ENCODE results near the gene HSD17B7.
"Not testable (repeated sequence)": the region's sequence is repeated elsewhere in the genome, so short reads cannot be mapped to it uniquely, and the experiment has no call there.

HSD17B7 gene, protein sequence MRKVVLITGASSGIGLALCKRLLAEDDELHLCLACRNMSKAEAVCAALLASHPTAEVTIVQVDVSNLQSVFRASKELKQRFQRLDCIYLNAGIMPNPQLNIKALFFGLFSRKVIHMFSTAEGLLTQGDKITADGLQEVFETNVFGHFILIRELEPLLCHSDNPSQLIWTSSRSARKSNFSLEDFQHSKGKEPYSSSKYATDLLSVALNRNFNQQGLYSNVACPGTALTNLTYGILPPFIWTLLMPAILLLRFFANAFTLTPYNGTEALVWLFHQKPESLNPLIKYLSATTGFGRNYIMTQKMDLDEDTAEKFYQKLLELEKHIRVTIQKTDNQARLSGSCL

DNA sequence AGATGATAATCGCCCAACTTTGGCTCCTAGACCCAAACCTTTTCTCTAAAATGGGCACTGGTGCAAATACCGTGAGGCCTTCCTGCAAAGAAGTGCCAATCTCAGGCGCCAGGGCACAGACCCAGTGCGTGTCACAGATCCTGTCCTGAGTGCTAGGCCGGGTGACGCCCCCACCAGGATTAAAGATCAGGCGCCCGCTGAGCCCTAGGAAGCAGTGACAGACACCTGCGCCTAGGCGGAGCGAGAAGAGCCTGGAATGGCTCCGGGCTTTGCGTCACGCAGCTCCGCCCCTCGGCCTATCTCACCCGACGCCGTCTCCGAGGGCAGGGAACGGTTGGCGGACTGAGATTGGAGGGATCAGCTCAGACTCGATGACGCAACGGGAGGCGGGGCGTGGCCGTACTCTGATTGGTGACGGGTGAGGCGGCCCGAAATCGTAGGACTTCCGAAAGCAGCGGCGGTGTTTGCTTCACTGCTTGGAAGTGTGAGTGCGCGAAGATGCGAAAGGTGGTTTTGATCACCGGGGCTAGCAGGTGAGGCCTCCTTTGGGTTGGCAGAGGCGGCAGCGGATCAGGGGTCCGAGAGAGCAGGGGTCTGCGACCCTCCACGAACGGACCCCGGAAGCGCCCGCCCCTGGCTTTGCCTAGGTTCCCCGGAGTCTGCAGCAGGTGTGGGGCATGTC is at the start of gene HSD17B7:
Gene HSD17B7 (plus strand): TSS at position 400 of the 682 bp plus-strand sequence. CDS start 99 bp downstream, at position 499.
- peak; percentile 30 to 58 for DNase-seq (ENCODE audit: low read depth in 2 of 2, low spot score in 1 of 2)

DNA sequence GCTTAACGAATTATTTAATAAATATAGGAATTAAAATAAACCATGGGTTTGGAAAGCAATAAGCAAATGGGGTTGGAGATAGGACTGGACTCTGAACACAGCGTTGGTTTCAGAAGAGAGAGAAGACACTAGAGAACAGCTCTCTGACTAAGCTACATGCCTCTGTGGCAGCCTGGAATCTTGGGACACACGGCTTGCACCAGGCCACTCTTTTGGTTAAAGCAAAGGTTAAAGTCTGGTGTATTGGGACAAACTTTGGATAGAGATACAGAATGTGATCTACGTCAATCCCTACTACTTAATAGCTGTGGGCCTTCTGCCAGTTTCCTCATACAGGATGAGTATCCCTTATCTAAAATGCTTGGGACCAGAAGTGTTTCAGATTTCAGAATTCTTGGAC is 49.7 kb upstream of the HSD17B7 start:
- DNase-seq (ENCODE audit: low read depth in 2 of 2, low spot score in 1 of 2) = no peak

DNA sequence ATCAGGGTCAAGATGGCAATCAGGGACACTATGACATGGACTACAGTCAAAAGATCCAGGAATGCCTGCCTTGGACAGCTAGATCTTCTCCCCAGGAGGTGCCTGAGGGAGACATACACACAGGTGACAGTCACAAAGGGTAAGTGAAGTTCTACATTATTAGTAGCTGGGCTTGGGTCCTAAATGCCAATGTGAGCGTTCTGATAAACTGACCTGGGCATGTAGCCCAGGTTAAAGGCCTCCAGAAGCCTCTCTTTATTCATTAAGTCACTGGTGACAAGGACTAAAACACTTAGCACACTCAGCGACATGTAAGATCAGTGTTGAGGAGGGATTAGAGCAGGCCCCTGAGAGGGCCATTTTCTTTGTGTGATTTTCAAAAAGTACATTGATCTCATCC is 48.9 kb upstream of the HSD17B7 start:
- no peak for DNase-seq (ENCODE audit: low read depth in 2 of 2, low spot score in 1 of 2)

DNA sequence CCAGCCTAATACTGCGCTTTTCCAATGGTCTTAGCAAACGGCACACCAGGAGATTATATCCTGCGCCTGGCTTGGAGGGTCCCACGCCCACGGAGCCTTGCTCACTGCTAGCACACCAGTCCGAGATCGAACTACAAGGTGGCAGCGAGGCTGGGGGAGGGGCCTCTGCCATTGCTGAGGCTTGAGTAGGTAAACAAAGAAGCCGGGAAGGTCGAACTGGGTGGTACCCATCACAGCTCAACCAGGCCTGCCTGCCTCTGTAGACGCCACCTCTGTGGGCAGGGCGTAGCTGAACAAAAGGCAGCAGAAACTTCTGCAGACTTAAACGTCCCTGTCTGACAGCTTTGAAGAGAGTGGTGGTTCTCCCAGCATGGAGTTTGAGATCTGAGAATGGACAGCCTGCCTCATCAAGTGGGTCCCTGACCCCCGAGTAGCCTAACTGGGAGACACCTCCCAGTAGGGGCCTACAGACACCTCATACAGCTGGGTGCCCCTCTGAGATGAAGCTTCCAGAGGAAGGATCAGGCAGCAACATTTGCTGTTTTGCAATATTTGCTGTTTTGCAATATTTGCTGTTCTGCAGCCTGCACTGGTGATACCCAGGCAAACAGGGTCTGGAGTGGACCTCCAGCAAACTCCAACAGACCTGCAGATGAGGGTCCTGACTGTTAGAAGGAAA is 44.1 kb upstream of the HSD17B7 start:
- DNase-seq (ENCODE audit: low read depth in 2 of 2, low spot score in 1 of 2) = not testable (repeated sequence)

DNA sequence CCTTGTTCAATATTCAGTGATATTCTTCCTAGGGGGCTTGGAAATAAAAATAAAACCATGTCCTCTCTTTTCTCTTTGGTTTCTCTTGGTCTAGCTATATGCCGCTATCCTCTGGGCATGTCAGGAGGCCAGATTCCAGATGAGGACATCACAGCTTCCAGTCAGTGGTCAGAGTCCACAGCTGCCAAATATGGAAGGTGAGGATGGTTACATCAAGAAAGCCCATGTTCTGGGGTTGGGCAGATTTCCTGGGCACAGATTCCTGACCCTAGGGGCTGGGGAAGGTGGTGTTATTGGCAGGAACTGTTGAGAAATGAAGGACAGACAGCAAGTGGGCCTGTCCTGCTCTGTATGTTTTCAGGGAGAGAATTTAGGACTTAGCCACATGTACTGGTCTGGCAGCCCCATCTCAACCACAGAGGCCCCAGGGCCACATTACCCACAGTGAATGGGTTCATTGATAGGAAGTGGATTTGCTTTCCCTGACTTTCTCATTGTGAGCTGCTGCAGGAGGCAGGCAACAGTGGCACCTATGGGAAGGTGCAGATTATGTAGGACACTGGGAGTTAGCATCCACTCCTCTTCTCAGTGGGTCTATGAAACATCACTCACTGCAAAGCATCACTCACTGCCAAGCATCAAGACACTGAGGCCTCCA is 37.4 kb upstream of the HSD17B7 start:
- DNase-seq (ENCODE audit: low read depth in 2 of 2, low spot score in 1 of 2) = no peak

DNA sequence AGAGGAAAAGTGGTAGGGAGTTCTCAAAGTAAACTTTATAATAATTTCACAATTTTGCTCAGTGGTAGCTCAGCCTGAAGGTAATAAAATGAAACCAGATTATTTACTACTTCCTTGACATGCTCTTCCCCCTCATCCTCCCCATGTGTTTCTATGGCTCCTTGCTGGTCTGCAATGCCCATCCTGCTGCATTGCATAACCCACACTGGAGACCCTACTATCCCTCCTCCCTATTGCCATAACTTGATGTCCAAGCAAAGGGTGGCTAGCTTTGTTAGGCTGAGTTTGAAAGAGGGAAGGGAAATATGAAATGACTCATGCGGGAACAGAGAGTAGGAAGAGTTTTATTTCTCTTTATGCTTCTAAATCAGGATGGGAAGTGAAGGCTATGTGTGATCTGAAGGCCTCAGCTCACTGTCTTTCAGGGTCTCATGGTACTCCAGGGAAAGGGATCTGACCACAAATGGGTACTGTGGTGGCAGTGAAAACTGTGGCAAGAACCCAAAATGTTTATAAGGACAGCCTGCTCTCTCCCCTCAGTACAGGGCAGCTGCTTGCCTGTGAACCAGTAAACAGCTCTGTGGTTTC is 36.4 kb upstream of the HSD17B7 start:
- no peak for DNase-seq (ENCODE audit: low read depth in 2 of 2, low spot score in 1 of 2)

DNA sequence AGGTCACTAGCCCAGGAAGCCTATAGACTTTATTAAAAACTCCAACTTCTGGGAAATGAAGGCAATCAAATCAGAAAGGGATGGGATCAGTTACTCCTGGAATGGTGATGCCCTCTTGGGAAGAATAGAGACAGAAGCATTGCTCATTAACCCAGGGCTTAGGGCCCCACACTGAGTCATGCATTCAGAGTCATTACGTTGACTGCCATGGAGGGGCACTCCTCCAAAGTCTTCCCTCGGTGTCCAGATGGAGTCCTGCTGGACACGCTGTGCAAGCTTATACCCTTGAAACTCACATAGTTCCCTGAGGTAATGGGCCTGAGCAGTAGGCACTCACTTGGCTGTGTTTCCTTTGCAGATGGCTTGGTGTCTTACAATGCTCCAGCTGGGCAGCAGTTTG is 35.2 kb upstream of the HSD17B7 start:
- no peak for DNase-seq (ENCODE audit: low read depth in 2 of 2, low spot score in 1 of 2)

DNA sequence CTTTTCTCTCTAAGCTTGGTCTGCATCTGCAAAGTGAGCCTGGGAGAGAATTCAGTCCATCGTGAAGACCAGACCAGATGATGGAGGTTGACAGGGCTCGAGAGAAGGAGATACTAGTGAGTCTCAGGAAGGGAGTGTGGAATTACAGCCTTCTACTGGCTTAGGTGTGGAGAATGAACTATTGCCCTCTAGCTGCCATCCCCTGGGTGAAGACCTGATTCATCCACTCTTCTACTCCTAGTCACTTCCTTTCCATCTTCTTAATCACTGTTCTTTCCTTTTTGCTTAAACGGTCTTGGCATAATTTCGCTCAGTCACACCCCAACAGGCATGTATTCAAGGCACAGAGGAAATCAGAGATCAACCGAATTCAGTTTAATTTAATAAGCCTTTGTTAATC is 34.0 kb upstream of the HSD17B7 start:
- DNase-seq (ENCODE audit: low read depth in 2 of 2, low spot score in 1 of 2) = no peak

DNA sequence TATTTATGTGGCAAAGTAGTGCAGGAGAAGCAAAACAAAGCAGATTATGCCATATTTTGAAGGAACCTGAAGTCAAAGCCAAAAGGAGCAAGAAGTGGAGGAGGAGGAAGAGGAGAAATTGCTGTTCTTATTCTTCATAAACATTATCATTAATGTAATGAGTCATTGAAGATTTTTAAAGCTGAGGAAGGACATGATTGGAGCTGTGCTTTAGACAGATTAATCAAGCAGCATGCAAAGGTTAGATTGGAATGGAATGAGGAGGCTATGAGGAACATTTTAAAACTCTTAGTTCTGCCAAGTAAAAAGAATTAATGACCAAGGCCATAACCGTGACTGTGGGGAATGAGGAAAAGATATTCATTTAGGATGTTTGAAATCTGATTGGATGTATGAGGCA is 33.0 kb upstream of the HSD17B7 start:
- no peak for DNase-seq (ENCODE audit: low read depth in 2 of 2, low spot score in 1 of 2)

DNA sequence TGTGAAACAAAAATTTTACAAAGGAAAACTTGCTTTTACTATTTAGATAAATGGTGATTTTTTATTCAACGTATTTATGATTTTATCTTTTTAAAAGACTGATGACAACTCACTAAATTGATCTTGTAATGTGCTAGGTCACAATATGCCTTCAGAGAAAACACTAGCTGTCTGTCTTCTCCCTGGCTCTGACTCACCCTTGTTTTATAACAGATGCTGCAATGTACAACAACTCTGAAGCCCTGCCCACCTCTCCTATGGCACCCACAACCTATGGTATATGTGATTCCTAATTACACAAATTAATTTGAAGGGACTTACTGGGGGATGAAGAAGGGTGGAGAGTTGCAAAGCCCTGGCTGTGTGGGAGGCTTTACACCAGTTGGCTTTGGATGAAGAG is 24.7 kb upstream of the HSD17B7 start:
- no peak for DNase-seq (ENCODE audit: low read depth in 2 of 2, low spot score in 1 of 2)

DNA sequence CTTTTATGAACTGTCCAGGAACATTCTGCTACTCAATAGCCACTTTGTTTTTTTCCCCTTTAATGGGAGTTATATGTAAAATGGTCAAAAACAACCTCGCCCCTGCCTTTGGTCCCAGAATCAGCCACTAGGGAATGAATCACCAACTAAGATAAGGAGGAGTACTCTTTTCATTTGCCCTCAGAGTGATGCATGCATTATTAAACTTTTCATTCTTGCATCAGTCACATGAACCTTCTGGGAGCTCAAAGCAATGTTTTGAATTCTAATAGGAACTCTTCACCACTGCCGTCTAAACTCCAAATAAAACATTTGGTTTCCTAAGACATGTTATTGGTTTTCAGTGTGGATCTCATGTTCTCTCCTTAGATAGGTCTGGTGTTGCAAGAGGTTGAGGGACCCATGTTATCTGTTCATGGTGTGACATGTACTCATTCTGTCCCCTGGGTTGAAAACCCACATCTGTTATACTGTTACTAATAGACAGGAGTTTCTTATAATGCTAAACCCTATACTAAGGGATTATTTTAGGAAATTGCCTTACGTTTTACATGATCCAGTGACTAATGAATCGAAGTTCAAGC is 17.8 kb upstream of the HSD17B7 start:
- no peak for DNase-seq (ENCODE audit: low read depth in 2 of 2, low spot score in 1 of 2)

DNA sequence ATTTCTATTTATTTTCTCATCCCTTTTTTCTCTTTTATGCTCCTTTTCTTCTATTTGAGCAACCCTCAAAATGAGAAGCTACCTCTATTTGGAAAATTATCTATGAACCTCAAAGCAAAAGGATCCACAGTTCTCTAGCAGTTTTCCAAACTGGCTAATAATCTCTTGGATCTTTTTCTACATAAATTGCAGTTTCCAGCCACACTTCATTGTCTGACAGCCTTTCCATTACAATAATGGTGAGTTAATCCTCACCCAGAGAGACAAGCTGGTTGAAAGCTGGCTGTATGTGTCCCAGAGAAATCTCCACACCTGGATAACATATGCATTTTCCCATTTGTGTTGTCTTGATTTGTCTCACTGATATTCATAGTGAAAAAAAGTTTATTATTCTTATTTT is 16.5 kb upstream of the HSD17B7 start:
- DNase-seq (ENCODE audit: low read depth in 2 of 2, low spot score in 1 of 2) = no peak

DNA sequence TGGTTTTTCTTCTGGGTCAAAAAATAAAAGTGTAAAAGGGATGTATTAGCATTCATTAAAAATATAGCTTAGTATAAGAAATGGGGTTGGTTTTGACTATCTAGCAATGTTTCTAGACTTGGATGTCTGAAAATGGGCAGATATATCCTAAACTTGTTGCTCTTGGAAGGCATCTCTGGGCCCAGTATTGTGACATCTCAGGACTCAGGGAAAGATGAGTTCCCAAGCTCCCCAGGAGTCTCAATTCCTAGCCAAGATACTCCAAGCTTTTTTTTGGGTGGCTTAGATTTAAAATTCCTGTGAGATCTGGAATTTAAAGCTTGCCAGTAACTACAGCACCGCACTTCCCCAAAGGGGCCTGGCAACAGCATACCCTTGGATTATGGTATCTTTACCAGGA is 11.5 kb upstream of the HSD17B7 start:
- DNase-seq (ENCODE audit: low read depth in 2 of 2, low spot score in 1 of 2) = no peak

DNA sequence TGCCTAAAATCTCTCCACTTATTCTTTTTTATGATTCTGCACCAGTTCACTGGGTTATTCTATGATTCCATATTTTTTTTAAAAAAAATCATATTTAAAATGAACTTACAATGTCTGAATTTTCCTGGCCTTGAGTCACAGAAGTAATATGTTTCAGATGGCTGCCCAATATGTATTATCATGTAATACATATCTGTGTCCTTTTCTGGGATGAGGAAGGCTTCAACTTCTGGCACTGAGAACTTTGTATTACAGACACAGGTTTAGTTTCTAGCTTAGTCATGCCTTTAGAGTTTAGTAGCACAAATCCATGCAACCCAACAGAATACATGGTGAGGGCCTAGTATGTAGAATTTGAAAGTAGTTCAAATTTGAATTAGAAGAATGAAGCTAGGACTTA is 7.8 kb upstream of the HSD17B7 start:
- no peak for DNase-seq (ENCODE audit: low read depth in 2 of 2, low spot score in 1 of 2)

DNA sequence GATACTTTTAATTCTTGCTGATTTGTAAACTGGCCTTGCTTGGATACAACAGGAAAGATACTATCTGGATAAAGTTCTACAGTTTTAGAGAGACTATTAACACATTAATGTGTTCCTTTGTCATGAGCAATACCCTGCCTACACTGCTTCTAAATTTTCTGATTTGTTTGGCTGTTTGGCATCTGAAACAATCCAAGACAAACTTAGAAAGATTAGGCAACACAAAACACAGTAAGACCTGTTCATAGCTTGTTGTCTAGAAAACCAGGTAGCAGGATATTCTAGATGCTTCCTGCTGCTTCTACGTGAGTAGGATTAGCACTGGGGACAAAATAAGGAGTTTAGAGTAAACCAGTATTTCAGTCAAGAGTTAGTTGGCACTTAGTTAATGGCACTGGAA is 5.6 kb upstream of the HSD17B7 start:
- DNase-seq (ENCODE audit: low read depth in 2 of 2, low spot score in 1 of 2) = not testable (repeated sequence)

DNA sequence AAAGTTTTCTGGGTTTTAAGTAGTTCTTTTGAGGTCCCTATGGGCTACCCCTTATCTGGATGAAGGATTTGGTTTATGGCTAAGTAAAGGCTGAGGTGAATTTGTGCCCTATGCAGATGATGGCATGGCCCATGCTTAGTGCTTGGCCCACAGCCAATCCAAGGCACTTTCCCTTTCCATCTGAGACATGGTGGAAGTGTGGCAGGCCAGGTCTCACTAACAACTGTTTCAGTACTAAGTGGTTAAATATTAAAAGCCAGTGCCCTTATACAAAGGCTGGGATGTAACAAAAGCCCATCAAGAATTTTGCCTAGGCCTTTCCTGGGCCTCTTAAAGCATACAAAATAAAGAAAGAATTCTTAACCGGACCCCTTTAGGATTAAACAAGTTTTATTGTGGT is 1.7 kb upstream of the HSD17B7 start:
- DNase-seq (ENCODE audit: low read depth in 2 of 2, low spot score in 1 of 2) = not testable (repeated sequence)

DNA sequence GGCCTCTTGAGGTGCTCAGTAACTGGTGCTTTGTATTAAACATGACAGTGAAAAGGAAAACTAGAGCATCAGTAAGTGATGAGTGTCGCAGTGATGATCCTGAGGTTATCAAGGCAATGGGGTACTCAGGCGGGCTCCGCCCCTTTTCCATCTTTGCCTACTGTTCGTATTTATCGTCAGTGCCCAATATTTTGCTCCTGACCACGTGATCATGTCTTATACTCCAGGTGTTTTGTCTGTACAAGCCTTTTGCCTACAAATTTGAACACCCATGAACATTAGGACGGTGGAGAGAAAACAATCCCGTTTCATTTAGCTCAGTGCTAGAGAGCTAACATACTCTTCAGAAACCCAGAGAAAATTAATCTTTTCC is 469 bp downstream of the HSD17B7 start:
- DNase-seq (ENCODE audit: low read depth in 2 of 2, low spot score in 1 of 2) = not testable (repeated sequence)

DNA sequence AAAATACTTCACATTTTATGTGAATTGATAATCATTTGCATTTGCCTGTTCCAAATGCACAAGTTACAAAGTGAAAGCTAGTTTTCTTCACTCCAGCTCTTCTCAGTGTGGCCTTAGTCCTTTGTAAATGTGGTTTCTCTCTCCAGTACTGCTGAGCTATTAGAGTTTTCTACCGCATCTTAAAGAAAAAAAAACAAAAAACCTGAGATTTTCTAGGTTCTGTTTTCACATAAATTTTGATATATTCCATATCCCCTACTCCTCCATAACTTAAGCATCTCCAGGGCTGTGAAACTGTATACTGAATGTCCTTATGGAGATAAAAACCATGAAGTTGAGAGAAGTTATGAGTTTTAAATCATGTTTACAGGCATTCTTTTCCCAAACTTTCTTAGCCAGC is 3.8 kb downstream of the HSD17B7 start:
- not testable (repeated sequence) for DNase-seq (ENCODE audit: low read depth in 2 of 2, low spot score in 1 of 2)

DNA sequence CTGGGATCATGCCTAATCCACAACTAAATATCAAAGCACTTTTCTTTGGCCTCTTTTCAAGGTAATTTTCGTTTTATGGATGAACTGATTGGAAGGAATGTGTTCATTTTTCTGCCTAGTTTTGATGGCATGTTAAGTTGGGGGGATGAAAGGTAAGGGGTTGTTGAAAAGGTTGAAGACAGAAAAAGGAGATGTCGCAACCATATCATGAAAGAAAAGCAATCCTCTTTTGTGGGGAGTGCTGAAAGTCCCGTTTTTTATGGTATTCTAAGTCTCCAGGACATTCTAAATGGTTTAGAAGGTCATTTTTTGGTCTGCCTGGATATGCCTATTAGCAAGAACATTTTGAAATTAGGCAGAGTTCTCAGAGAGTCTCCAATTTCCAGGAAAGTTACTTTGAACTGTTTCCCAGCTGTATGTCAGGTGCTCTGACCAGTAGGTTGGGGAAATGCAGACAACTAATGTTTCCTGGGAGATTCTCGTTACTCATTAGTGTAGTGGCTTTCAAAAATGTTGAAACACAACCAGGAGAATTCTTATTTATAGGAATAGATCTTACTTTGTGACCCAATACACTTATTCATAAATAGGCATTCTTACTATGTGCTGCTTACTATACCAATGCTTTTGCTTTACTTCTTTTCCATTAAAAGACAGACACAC is 6.2 kb downstream of the HSD17B7 start:
- not testable (repeated sequence) for DNase-seq (ENCODE audit: low read depth in 2 of 2, low spot score in 1 of 2)

Measured in stimulated activated CD8-positive, alpha-beta memory T cell treated with anti-CD3 and anti-CD28 coated beads, Interleukin-4, amount 100 ng/mL, for 1 hour (primary cell).